Breast epithelium (tissue), 4 donors: ENCODE results near the gene TENM3. TPM values are rescaled to one million over a fixed set of nuclear protein-coding genes. Genes with fewer than 3 reads are reported as not detected.

ENCODE experiments used
- DNase-seq, 2 donors: peaks; one replicate each; pipeline ENCODE4 v3.0.0-alpha.2; 2019; ENCODE audit warnings: low spot score in 2 of 2
- H3K27ac ChIP-seq, 2 donors: fragments of 200-600 bp; sonication (generic) in 1 of 2; one replicate each; pipeline ENCODE4 v1.5.1; 2016 to 2019; ENCODE audit warnings: mild to moderate bottlenecking in 1 of 2
- H3K27me3 ChIP-seq, 2 donors: fragments of 200-600 bp; sonication (generic) in 1 of 2; one replicate each; pipeline versions ENCODE4 v1.5.1 to v1.6.0; 2017 to 2019; ENCODE audit warnings: control low read depth in 1 of 2, mild to moderate bottlenecking in 1 of 2
- H3K36me3 ChIP-seq: fragments of 200-600 bp; one replicate; pipeline ENCODE4 v1.5.1; 2019
- H3K4me1 ChIP-seq, 2 donors: fragments of 200-600 bp; sonication (generic); one replicate each; pipeline ENCODE4 v1.5.1; 2016 to 2019; ENCODE audit warnings: control low read depth in 1 of 2
- H3K4me3 ChIP-seq, 3 donors: fragments of 200-600 bp; sonication (generic); 1 replicate in 2 of 3; 2 replicates in 1 of 3; pipeline ENCODE4 v1.5.1; 2016 to 2019; ENCODE audit warnings: mild to moderate bottlenecking in 3 of 3, moderate library complexity in 2 of 3
- H3K9me3 ChIP-seq, 2 donors: fragments of 200-600 bp; sonication (generic) in 1 of 2; one replicate each; pipeline ENCODE4 v1.5.1; 2016 to 2019; ENCODE audit warnings: control low read depth in 1 of 2
- POLR2A ChIP-seq: fragments of 450-650 bp; IDR thresholded peaks from one replicate; pipeline ENCODE4 v1.6.1; 2016; ENCODE audit warnings: antibody characterized with exemption, mild to moderate bottlenecking, moderate library complexity
- POLR2AphosphoS5 ChIP-seq, 3 donors: sonication (generic); formaldehyde crosslinking; IDR thresholded peaks; one replicate each; pipeline ENCODE4 v1.6.1; 2017; ENCODE audit warnings: antibody characterized with exemption in 3 of 3
- intact Hi-C: fragments of 100-400 bp; cut with DNase I; formaldehyde crosslinking; loops from one replicate; pipeline ENCODE4 v1.15.1; 2023; ENCODE audit warnings: low total_unique reads
- total RNA-seq, 3 donors: library from RNA; depleted of rRNA; stranded (reverse); fragments of >200 nt; gene quantifications; one replicate each; pipeline ENCODE4 v1.1.0, GENCODE V29; 2016
- TF ChIP-seq, protein P1 (sequence below), 3 donors: fragments of 450-650 bp; IDR thresholded peaks; one replicate each; pipeline ENCODE4 v1.5.1; 2016 to 2017; ENCODE audit warnings: antibody characterized with exemption in 3 of 3, mild to moderate bottlenecking in 3 of 3, moderate library complexity in 3 of 3

TENM3 gene
- total RNA-seq, 3 donors from 2014 or later: 4.6 to 30.6 (median 8.8) TPM

DNA sequence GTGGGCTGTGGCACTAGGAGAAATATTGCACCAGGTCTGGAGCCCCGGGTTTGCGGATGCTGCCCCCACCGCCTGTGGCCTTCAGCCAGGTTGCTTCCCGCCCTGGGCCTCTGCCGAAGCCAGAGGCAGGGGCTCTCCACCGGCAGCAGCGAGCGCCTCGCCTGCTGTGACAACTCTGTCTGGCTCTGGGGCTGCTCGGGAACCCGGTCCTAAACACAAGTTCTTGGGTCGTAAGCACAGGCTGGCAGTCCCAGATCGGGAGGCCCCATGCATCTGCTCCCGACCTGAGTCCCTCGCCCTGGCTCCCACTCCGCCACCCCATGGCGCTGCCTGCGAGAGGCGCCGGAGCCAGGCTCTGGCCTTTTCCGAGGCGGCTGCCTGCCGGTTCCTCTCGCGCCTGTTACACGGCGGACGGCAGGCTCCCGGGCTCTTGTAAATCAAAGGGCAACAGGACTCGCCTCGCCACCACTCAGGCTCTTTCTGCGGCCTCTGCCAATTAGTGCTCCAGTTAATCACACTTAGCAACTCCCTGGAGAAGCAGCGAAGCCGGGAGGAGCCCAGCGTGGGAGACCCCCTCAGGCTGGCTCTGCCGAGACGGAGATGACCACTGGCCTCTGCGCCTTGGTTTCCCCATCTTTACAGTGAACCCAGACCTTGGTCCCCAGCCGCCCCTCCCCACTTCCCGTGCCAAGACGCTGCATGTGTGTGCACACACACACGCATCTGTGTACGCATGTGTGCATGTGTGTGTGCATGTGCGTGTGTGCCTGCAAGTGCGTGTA, 564.8 kb downstream of the TENM3 start:
- TF ChIP-seq POLR2A (no peak), POLR2AphosphoS5 (IDR thresholded peaks at IDR 0.05) (no peak)
- TF ChIP-seq, protein P1, sequence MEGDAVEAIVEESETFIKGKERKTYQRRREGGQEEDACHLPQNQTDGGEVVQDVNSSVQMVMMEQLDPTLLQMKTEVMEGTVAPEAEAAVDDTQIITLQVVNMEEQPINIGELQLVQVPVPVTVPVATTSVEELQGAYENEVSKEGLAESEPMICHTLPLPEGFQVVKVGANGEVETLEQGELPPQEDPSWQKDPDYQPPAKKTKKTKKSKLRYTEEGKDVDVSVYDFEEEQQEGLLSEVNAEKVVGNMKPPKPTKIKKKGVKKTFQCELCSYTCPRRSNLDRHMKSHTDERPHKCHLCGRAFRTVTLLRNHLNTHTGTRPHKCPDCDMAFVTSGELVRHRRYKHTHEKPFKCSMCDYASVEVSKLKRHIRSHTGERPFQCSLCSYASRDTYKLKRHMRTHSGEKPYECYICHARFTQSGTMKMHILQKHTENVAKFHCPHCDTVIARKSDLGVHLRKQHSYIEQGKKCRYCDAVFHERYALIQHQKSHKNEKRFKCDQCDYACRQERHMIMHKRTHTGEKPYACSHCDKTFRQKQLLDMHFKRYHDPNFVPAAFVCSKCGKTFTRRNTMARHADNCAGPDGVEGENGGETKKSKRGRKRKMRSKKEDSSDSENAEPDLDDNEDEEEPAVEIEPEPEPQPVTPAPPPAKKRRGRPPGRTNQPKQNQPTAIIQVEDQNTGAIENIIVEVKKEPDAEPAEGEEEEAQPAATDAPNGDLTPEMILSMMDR (IDR thresholded peaks at IDR 0.05): no peak
- Histone ChIP-seq H3K27me3 (no peaks in the 10 kb centered on the region), H3K4me1 (no peaks in the 10 kb centered on the region), H3K36me3 (no peaks in the 10 kb centered on the region), H3K9me3 (no peaks in the 10 kb centered on the region), H3K4me3 (no peak overlapping the region), H3K27ac (no peak overlapping the region)
- intact Hi-C loops: no loop called here
- no peak for DNase-seq

DNA sequence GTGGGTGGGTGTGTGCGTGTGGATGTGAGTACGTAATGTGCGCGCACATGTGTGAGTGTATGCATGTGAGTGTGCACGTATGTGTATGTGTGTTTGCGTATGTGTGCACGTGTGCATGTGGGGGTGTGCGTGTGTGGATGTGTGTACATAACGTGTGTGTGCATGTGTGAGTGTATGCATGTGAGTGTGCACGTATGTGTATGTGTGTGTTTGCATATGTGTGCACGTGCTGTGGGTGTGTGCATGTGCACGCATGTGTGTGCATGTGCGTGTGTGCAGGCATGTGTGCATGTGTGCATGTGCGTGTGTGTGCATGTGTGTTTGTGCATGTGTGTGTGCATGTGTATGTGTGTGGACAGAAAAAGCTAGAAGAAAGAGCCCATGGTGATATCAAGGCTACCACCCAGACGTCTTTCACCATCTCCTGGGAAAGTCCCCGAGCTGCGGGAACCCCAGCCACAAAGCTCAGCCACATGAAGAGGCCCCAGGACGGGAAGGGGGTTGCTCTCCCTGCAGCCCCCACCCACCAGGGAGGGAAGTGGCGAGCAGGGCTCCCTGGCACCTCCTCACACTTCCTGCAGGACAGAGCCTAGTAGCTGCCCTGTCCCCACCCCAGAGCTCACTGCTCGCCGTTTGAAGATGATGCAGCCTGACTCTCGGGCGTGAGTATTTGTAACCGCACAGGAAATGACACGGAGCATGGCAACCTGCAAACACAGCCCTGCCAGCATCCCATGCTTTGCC, 565.6 kb downstream of the TENM3 start:
- Histone ChIP-seq H3K9me3 (no peaks in the 10 kb centered on the region), H3K27ac (no peak overlapping the region), H3K36me3 (no peaks in the 10 kb centered on the region), H3K4me1 (no peaks in the 10 kb centered on the region), H3K27me3 (no peaks in the 10 kb centered on the region), H3K4me3 (no peak overlapping the region)
- no peak for DNase-seq
- intact Hi-C loops: no loop called here
- TF ChIP-seq POLR2A: no peak
- TF ChIP-seq, protein P1 (IDR thresholded peaks at IDR 0.05): no peak
- TF ChIP-seq POLR2AphosphoS5 (IDR thresholded peaks at IDR 0.05): no peak

DNA sequence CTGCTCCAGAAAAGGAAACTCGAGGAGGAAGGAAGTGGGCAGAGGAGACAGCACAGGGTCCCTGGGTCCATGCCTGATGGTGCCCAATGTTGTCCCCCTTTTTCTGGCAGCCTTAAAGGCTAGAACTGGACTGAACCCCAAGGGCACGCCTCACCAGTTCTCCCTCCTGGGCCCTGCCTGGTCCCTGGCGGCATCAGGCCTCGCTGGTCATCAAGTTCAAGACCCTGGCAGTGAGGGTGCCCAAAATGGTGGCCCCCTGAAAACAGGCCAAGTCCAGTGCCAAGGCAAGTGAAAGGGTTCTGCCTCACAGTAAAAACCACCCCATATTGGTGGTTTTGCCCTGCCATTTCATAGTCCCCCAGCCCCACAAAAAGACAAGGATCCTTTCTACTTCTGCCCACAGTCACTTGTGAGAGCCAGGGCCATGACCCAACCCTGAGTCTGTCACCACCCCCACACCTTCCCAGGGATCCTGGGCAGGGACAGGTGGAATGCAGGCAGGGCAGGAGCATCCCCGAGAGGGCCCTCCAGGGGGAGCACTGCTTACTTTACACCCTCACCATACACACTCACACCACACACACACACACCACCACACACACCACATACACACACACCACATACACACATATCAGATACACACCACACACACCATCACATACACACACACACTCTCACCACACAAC, 566.4 kb downstream of the TENM3 start:
- Histone ChIP-seq H3K27ac (no peak overlapping the region), H3K27me3 (no peaks in the 10 kb centered on the region), H3K9me3 (no peaks in the 10 kb centered on the region), H3K36me3 (no peaks in the 10 kb centered on the region), H3K4me3 (no peak overlapping the region), H3K4me1 (no peaks in the 10 kb centered on the region)
- TF ChIP-seq POLR2A (no peak), POLR2AphosphoS5 (IDR thresholded peaks at IDR 0.05) (no peak)
- TF ChIP-seq, protein P1 (IDR thresholded peaks at IDR 0.05): no peak
- intact Hi-C loops: loop anchor here (5.0 kb wide), 1 partner anchor 622 kb away; no protein-coding TSS in a partner anchor
- no peak for DNase-seq

DNA sequence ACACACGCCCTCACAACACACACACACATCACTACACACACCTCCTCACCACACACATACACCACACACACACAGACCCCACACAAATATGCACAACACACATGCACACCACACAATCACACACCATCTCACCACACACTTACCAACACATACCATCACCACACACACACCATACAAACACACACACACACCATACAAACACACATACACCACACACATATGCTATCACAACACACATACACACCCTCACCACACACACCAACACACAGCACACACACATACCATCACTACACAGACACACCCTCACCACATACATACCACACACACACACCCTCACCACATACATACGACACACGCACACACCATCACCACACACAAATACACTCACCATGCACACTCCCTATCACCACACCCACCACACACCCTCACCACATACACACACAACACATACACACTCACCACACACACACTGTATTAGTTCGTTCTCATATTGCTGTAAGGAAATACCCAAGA, 567.0 kb downstream of the TENM3 start:
- DNase-seq: no peak
- Histone ChIP-seq H3K9me3 (no peaks in the 10 kb centered on the region), H3K27ac (no peak overlapping the region), H3K36me3 (no peaks in the 10 kb centered on the region), H3K4me3 (no peak overlapping the region), H3K4me1 (no peaks in the 10 kb centered on the region), H3K27me3 (no peaks in the 10 kb centered on the region)
- intact Hi-C loops: loop anchor here (5.0 kb wide), 1 partner anchor 623 kb away; no protein-coding TSS in a partner anchor
- no peak for TF ChIP-seq POLR2A
- TF ChIP-seq, protein P1 (IDR thresholded peaks at IDR 0.05): no peak
- no peak for TF ChIP-seq POLR2AphosphoS5 (IDR thresholded peaks at IDR 0.05)
